Tibial artery (tissue), 4 donors: ENCODE data around the gene LYZL6.

Source experiments
- DNase-seq, 2 donors: peaks; one replicate each; pipeline ENCODE4 v3.0.0-alpha.2; 2019
- H3K27ac ChIP-seq, 2 donors: fragments of 200-600 bp; sonication (generic) in 1 of 2; 1 replicate in 1 of 2; 2 replicates in 1 of 2; pipeline ENCODE4 v1.5.1; 2018 to 2019; ENCODE audit warnings: mild to moderate bottlenecking in 1 of 2
- H3K27me3 ChIP-seq, 2 donors: fragments of 200-600 bp; sonication (generic) in 1 of 2; one replicate each; pipeline versions ENCODE4 v1.5.1 to v1.6.0; 2016 to 2019
- H3K36me3 ChIP-seq, 3 donors: fragments of 200-600 bp; sonication (generic) in 2 of 3; one replicate each; pipeline ENCODE4 v1.5.1; 2016 to 2019; ENCODE audit warnings: mild to moderate bottlenecking in 2 of 3
- H3K4me1 ChIP-seq, 4 donors: fragments of 200-600 bp; sonication (generic) in 2 of 4; 1 replicate in 3 of 4; 2 replicates in 1 of 4; pipeline ENCODE4 v1.5.1; 2016 to 2019
- H3K4me3 ChIP-seq, 2 donors: fragments of 200-600 bp; sonication (generic) in 1 of 2; 1 replicate in 1 of 2; 2 replicates in 1 of 2; pipeline ENCODE4 v1.5.1; 2018 to 2019; ENCODE audit warnings: mild to moderate bottlenecking in 2 of 2
- H3K9me3 ChIP-seq, 3 donors: fragments of 200-600 bp; sonication (generic) in 1 of 3; one replicate each; pipeline ENCODE4 v1.5.1; 2016 to 2019
- CTCF ChIP-seq, 2 experiments: fragments of 200-600 bp in 1 of 2; fragments of 450-650 bp in 1 of 2; IDR thresholded peaks; one replicate each; pipeline ENCODE4 v1.5.1; 2017 to 2019; ENCODE audit warnings: antibody characterized with exemption in 2 of 2, mild to moderate bottlenecking in 1 of 2, moderate library complexity in 1 of 2
- intact Hi-C: fragments of 100-400 bp; cut with DNase I; formaldehyde crosslinking; loops from one replicate; pipeline ENCODE4 v1.15.0; 2023; ENCODE audit warnings: low total_unique reads

The LYZL6 gene

DNA sequence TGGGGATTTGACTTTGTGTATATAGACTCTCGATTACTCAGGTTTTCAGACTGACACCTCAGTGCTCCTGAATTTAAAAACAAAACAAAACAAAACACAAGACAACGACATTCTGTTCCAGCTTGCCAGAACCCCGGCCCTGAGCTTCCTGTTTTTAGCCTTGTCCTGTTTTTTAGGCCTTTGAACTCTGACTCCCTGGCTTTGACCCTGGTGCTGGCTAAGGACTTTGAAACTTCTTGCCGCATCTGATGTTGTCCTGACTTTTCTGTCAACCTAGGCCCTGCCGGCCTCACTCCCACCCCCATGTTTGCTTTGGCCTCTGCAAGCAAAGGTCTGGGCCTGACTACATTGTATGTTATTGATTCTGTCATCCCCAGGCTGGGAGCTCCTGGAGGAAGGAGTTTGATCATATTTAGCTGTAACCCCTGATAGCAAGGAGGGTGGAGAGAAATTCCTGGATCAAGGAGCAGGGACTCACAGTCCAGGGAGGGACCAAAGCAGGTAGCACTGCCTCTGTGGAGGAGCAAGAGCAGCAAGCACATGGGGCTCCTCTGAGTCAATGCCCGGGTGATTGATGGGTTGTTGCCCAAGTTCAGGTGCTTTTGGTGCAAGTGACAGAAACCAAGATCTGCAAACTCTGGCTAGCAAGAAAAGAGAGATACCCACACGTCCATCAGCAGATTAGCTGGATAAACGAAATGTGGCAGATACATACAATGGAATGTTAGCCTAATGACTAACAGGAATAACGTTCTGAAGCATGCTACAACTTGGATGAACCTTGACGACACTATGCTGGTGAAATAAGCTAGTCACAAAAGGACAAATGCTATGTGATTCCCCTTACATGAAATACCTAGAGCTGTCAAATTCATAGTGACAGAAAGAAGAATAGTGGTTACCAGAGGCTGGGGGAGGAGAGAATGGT is 30.1 kb upstream of the LYZL6 start:
- intact Hi-C loops, result loop anchor here (10.0 kb wide), 1 partner anchor 501 kb away; no protein-coding TSS in a partner anchor
- H3K4me3 ChIP-seq, result no peak overlapping the region

DNA sequence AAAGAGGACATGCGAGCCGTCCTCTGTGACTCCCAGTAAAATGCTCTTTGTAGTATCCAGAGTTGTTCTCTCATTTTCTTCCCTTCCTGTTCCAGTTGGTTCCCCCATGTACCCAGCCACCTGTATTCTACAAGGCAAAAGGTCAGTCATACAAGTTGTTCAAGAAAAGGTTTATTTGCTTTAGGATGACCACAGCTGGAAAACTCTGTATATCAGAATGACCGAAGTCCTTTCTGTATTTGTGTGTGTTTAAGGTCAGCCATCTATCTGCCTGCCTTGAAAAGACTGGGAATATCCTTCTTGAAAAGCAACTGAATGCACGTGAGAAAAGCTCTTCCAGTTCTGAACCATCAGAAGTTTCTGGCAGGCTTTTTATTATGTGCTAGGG is 29.4 kb upstream of the LYZL6 start:
- Histone ChIP-seq H3K4me3 (no peak overlapping the region), H3K27me3 (peaks cover 0 to 4% of the 10 kb centered on the region in 2 donors), H3K9me3 (no peaks in the 10 kb centered on the region), H3K4me1 (no peaks in the 10 kb centered on the region), H3K36me3 (no peaks in the 10 kb centered on the region), H3K27ac (no peak overlapping the region)
- DNase-seq, result no peak
- intact Hi-C loops, result loop anchor here (10.0 kb wide), 1 partner anchor 502 kb away; no protein-coding TSS in a partner anchor
- no peak for TF ChIP-seq CTCF (IDR thresholded peaks at IDR 0.05)

More for the DNA sequence above, 30.1 kb upstream of the LYZL6 start:
- no peak overlapping the region for H3K27ac ChIP-seq
- TF ChIP-seq CTCF (IDR thresholded peaks at IDR 0.05), result no peak
- H3K27me3 ChIP-seq, result peaks cover 0 to 7% of the 10 kb centered on the region in 2 donors
- H3K9me3 ChIP-seq, result no peaks in the 10 kb centered on the region
- H3K36me3 ChIP-seq, result no peaks in the 10 kb centered on the region
- H3K4me1 ChIP-seq, result no peaks in the 10 kb centered on the region
- DNase-seq, result peak in 1 of 2 donors; percentile 25

DNA sequence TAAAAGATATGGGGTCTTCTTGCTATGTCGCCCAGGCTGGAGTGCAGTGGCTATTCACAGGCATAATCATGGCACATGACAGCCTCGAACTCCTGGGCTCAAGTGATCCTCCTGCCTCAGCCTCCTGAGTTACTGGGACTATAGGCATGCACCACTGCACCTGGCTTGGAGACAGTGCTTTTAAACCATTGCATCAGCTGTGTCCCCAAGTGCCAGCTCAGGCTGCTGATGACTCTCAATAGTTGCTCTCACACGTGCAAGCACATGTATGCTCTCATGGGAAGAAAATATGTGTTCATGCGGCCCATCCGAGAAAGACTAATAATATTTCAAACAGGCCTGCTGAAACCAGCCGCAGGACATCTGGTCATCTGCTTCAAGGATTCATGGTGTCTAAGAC is 29.0 kb upstream of the LYZL6 start:
- no peak overlapping the region for H3K4me3 ChIP-seq
- no peaks in the 10 kb centered on the region for H3K27me3 ChIP-seq
- H3K36me3 ChIP-seq, result no peaks in the 10 kb centered on the region
- TF ChIP-seq CTCF (IDR thresholded peaks at IDR 0.05), result no peak
- H3K9me3 ChIP-seq, result no peaks in the 10 kb centered on the region
- intact Hi-C loops, result loop anchor here (10.0 kb wide), 1 partner anchor 502 kb away; no protein-coding TSS in a partner anchor
- DNase-seq, result no peak
- no peak overlapping the region for H3K27ac ChIP-seq
- H3K4me1 ChIP-seq, result no peaks in the 10 kb centered on the region

GRCh38 chr17:35972066-35972465 is 28.6 kb upstream of the LYZL6 start:
- no peaks in the 10 kb centered on the region for H3K36me3 ChIP-seq
- no peak overlapping the region for H3K27ac ChIP-seq
- no peaks in the 10 kb centered on the region for H3K4me1 ChIP-seq
- intact Hi-C loops, result loop anchor here (10.0 kb wide), 1 partner anchor 503 kb away; no protein-coding TSS in a partner anchor
- DNase-seq, result no peak
- H3K4me3 ChIP-seq, result no peak overlapping the region
- no peaks in the 10 kb centered on the region for H3K27me3 ChIP-seq
- H3K9me3 ChIP-seq, result no peaks in the 10 kb centered on the region
- no peak for TF ChIP-seq CTCF (IDR thresholded peaks at IDR 0.05)

DNA sequence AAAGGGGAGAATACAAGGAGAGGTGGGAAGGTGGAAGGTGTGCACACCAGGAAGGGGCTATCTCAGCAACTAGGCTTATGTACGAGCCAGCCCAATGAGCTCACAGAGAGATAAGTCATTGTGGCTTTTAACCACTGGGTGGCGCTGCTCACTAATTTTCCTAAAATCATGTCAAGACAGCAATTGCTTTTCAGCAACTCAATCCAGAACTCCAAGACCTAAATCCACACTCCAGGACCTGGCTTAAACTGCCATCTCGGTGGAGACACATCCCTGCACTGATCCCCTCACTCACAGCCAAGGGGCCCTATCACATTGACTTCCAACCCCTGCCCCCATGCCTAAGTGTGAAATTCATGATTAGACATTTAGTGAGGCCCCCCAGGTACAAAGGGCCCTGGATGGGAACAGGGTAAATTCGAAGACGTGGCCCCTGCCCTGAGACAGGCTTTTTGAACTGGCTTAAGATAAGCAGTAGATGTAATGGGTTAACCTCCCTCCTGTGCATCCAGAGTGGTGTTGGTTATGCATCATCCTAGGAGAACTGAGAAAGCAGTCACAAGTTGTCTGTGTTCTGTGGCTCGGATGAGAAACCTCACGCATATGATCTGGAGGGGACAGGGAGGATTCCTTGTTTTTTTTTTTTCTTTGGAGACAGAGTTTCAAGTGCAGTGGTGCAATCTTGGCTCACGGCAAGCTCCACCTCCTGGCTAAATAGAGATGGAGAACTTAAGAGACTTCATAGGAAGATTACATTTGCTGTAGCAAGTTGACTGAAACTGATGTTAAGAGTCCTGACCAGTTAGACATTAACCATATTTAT is 26.3 kb upstream of the LYZL6 start:
- H3K27me3 ChIP-seq, result no peaks in the 10 kb centered on the region
- no peak overlapping the region for H3K27ac ChIP-seq
- DNase-seq, result peak; percentile 72 to 79
- H3K4me3 ChIP-seq, result no peak overlapping the region
- H3K9me3 ChIP-seq, result no peaks in the 10 kb centered on the region
- intact Hi-C loops, result loop anchor here (10.0 kb wide), 2 partner anchors 175 to 505 kb away; no protein-coding TSS in a partner anchor
- H3K4me1 ChIP-seq, result no peaks in the 10 kb centered on the region
- peak; percentile 73 to 74 for TF ChIP-seq CTCF (IDR thresholded peaks at IDR 0.05)
- H3K36me3 ChIP-seq, result no peaks in the 10 kb centered on the region
